MM.1S (cell line): ENCODE results near the gene ATP8B4.

Source experiments
- DNase-seq: peaks from one replicate; pipeline ENCODE4 v3.0.0-alpha.2; 2015
- H2AFZ ChIP-seq: fragments of 300-600 bp; sonication (generic); 2 replicates; pipeline ENCODE4 v1.6.0; 2016; ENCODE audit warnings: antibody characterized with exemption, low read length
- H3F3A ChIP-seq: fragments of 300-600 bp; sonication (generic); 2 replicates; pipeline ENCODE4 v1.6.1; 2016; ENCODE audit warnings: mild to moderate bottlenecking, antibody characterized with exemption, low read length, moderate library complexity, mixed read lengths; ENCODE audit not compliant: insufficient read depth
- H3K27ac ChIP-seq: fragments of 300-600 bp; sonication (generic); 2 replicates; pipeline ENCODE4 v1.5.1; 2016; ENCODE audit warnings: mild to moderate bottlenecking, low read length
- H3K27me3 ChIP-seq: fragments of 300-600 bp; sonication (generic); replicated peaks from 2 replicates; pipeline ENCODE4 v1.6.0; 2016; ENCODE audit warnings: low read length; ENCODE audit not compliant: insufficient read depth
- H3K36me3 ChIP-seq: fragments of 300-600 bp; sonication (generic); replicated peaks from 2 replicates; pipeline ENCODE4 v1.6.1; 2016; ENCODE audit warnings: mild to moderate bottlenecking, low read length, mixed read lengths; ENCODE audit not compliant: insufficient read depth
- H3K4me1 ChIP-seq: fragments of 300-600 bp; sonication (generic); 2 replicates; pipeline ENCODE4 v1.6.1; 2016; ENCODE audit warnings: low read length, mixed read lengths
- H3K4me2 ChIP-seq: fragments of 300-600 bp; sonication (generic); 2 replicates; pipeline ENCODE4 v1.6.0; 2016; ENCODE audit warnings: low read depth, low read length
- H3K4me3 ChIP-seq: fragments of 300-600 bp; sonication (generic); 2 replicates; pipeline ENCODE4 v1.5.1; 2016; ENCODE audit warnings: low read length, mixed read lengths
- H3K79me2 ChIP-seq: fragments of 300-600 bp; sonication (generic); 2 replicates; pipeline ENCODE4 v1.6.1; 2016; ENCODE audit warnings: mixed run types, low read length, mixed read lengths
- H3K9ac ChIP-seq: fragments of 300-600 bp; sonication (generic); 2 replicates; pipeline ENCODE4 v1.6.1; 2016; ENCODE audit warnings: low read length, mixed read lengths
- H3K9me2 ChIP-seq: fragments of 300-600 bp; sonication (generic); replicated peaks from 2 replicates; pipeline ENCODE4 v1.6.1; 2016; ENCODE audit warnings: mild to moderate bottlenecking, low read length, mixed read lengths; ENCODE audit not compliant: insufficient read depth
- H3K9me3 ChIP-seq: fragments of 300-600 bp; sonication (generic); replicated peaks from 2 replicates; pipeline ENCODE4 v1.6.1; 2016; ENCODE audit warnings: mild to moderate bottlenecking, low read length, mixed read lengths; ENCODE audit not compliant: insufficient read depth
- H4K20me1 ChIP-seq: fragments of 300-600 bp; sonication (generic); 2 replicates; pipeline ENCODE4 v1.6.1; 2016; ENCODE audit warnings: mild to moderate bottlenecking, low read length, moderate library complexity, mixed read lengths; ENCODE audit not compliant: insufficient read depth
- EZH2 ChIP-seq: fragments of 300-600 bp; sonication (generic); optimal IDR thresholded peaks from 2 replicates; pipeline ENCODE3; 2017; ENCODE audit warnings: low read depth, mild to moderate bottlenecking, antibody characterized with exemption, low read length, mixed read lengths
- EZH2phosphoT487 ChIP-seq: fragments of 300-600 bp; sonication (generic); IDR thresholded peaks from 2 replicates; pipeline ENCODE4 v1.6.1; 2018; ENCODE audit warnings: antibody characterized with exemption, low read length
- TF ChIP-seq, protein P1 (sequence below): fragments of 300-600 bp; sonication (generic); IDR thresholded peaks from 2 replicates; pipeline ENCODE4 v1.5.1; 2016; ENCODE audit warnings: antibody characterized with exemption, low read length, mixed read lengths

Gene ATP8B4

DNA sequence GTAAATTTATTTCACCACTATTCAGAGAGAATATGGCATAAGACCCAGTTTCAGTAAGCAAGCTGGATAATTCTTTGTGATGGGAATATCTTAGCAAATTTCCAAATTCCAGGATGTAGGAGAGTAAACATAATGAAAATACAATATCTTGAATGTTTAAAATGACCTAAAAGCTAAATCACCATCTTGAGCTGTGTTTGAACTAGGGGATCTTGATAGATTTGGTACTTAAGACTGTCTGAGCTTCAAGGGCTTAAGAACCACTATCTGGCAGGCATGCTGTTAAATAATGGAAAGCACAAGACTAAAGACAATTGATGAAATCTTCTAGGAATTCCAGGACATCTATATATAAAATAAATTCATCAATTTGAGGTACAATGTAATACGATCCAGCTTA lies 217.7 kb downstream of the ATP8B4 start:
- Histone ChIP-seq H3K4me3 (no peak overlapping the region), H3K4me2 (no peak overlapping the region), H3K27me3 (no peaks in the 10 kb centered on the region), H3K79me2 (no peaks in the 10 kb centered on the region), H3F3A (no peaks in the 10 kb centered on the region), H3K9ac (no peak overlapping the region), H3K36me3 (no peaks in the 10 kb centered on the region), H4K20me1 (no peaks in the 10 kb centered on the region), H3K27ac (no peak overlapping the region), H3K9me2 (no peaks in the 10 kb centered on the region), H3K4me1 (no peaks in the 10 kb centered on the region), H3K9me3 (no peaks in the 10 kb centered on the region), H2AFZ (no peak overlapping the region)
- no peak for TF ChIP-seq EZH2phosphoT487
- TF ChIP-seq, protein P1, sequence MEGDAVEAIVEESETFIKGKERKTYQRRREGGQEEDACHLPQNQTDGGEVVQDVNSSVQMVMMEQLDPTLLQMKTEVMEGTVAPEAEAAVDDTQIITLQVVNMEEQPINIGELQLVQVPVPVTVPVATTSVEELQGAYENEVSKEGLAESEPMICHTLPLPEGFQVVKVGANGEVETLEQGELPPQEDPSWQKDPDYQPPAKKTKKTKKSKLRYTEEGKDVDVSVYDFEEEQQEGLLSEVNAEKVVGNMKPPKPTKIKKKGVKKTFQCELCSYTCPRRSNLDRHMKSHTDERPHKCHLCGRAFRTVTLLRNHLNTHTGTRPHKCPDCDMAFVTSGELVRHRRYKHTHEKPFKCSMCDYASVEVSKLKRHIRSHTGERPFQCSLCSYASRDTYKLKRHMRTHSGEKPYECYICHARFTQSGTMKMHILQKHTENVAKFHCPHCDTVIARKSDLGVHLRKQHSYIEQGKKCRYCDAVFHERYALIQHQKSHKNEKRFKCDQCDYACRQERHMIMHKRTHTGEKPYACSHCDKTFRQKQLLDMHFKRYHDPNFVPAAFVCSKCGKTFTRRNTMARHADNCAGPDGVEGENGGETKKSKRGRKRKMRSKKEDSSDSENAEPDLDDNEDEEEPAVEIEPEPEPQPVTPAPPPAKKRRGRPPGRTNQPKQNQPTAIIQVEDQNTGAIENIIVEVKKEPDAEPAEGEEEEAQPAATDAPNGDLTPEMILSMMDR: no peak
- DNase-seq: no peak

DNA sequence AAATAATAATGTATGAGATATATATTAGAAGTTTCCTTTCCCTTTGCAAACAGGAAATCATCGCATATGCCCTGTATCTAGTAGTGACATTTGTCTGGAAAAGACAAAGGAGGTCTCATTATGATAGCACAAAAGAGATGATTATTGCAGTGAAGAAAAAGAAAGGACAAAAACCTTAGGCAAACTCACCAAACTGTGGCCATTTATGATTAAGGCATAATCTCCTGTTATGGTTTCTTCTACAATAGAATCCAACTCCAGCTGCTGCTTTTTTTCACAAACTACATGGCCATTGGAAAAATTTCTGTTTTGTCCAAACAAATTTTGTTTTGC lies 218.2 kb downstream of the ATP8B4 start:
- no peak overlapping the region for H3K4me2 ChIP-seq
- no peak overlapping the region for H3K27ac ChIP-seq
- H3K4me3 ChIP-seq: no peak overlapping the region
- TF ChIP-seq, protein P1: no peak
- TF ChIP-seq EZH2: no peak
- TF ChIP-seq EZH2phosphoT487: no peak
- H3F3A ChIP-seq: no peaks in the 10 kb centered on the region
- H3K79me2 ChIP-seq: no peaks in the 10 kb centered on the region
- H3K9ac ChIP-seq: no peak overlapping the region
- no peaks in the 10 kb centered on the region for H3K9me2 ChIP-seq
- H3K36me3 ChIP-seq: no peaks in the 10 kb centered on the region
- no peaks in the 10 kb centered on the region for H3K27me3 ChIP-seq
- no peaks in the 10 kb centered on the region for H3K9me3 ChIP-seq
- DNase-seq: no peak
- no peak overlapping the region for H2AFZ ChIP-seq
- no peaks in the 10 kb centered on the region for H4K20me1 ChIP-seq
- H3K4me1 ChIP-seq: no peaks in the 10 kb centered on the region

DNA sequence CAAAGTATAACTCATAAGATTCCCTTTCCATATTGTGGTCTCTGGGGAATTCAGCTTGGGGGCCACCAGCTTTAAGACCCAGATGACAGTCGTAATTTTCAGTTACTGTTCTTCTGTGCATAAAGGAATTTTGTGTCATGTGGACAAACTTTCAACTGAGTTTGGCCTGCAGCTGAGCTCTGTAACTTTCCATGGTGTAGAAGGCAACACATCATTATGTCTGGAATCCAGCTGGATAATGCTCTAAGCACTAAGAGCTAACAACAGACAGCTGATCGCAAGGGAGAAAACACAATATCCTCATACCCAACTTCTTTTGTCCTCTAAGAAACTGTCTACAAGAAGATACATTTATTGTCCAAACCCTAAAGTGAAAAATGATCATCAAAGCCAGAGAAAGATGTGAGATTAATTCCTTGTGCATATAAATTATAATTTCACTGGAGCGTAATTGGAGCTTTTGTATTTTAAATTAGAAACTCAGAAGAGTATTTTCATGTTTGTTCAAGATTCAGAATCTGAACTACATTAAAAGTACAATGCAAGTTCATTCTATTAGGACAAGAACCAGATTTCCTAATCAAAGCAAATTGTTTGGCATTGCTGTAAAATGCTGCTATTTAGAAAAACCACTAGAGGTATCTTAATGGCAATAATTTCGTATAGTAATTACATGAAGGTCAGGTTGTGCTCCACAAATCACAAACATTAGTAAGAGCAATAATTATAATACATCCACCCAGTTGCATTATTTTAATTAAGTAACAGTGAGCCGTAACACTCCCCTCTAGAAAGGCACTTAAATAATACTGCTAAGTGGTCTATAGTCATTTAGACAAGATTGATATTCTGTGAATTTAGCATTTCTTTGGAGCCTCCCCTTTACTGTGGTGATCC lies 218.8 kb downstream of the ATP8B4 start:
- H3F3A ChIP-seq: no peaks in the 10 kb centered on the region
- H3K9ac ChIP-seq: no peak overlapping the region
- no peaks in the 10 kb centered on the region for H4K20me1 ChIP-seq
- no peaks in the 10 kb centered on the region for H3K36me3 ChIP-seq
- no peaks in the 10 kb centered on the region for H3K79me2 ChIP-seq
- H3K4me2 ChIP-seq: no peak overlapping the region
- no peak overlapping the region for H3K4me3 ChIP-seq
- no peaks in the 10 kb centered on the region for H3K9me2 ChIP-seq
- H3K27ac ChIP-seq: no peak overlapping the region
- TF ChIP-seq, protein P1: no peak
- TF ChIP-seq EZH2phosphoT487 (no peak), EZH2 (no peak)
- H3K27me3 ChIP-seq: no peaks in the 10 kb centered on the region
- H3K4me1 ChIP-seq: no peaks in the 10 kb centered on the region
- H3K9me3 ChIP-seq: no peaks in the 10 kb centered on the region
- H2AFZ ChIP-seq: no peak overlapping the region
- DNase-seq: no peak
